Panc1 (cell line): ENCODE results near the gene CALCR. TPM values are rescaled to one million over a fixed set of nuclear protein-coding genes. Genes with fewer than 3 reads are reported as not detected.

ENCODE experiments used
- ATAC-seq: fragments of 200-7000 bp; cut with Tn5 transposase; 2 replicates; pipeline ENCODE4 v1.9.1; 2020; ENCODE audit warnings: mild to moderate bottlenecking, moderate library complexity
- BruUV-seq: library from RNA; stranded (reverse); fragments of 400-500 nt; replicated peaks from 2 replicates; lab custom pipeline; 2021; lab: Mats Ljungman, UMichigan
- CTCF ChIA-PET: fragments of 300-600 bp; sonication (Branson Sonifier 250); formaldehyde crosslinking; loops from one replicate; lab custom pipeline; 2022; ENCODE audit warnings: antibody characterized with exemption; lab: Charles Lee
- POLR2A ChIA-PET: fragments of 300-600 bp; sonication (Branson Sonifier 250); formaldehyde crosslinking; loops from one replicate; lab custom pipeline; 2022; ENCODE audit warnings: antibody characterized with exemption; lab: Charles Lee
- DNase-seq: peaks from one replicate; pipeline ENCODE4 v3.0.0-alpha.2; 2010; ENCODE audit warnings: low read depth, low spot score
- H3K27ac ChIP-seq: 2 replicates; pipeline ENCODE4 v1.5.1; 2011; ENCODE audit warnings: mild to moderate bottlenecking, low read length, inconsistent platforms
- H3K27me3 ChIP-seq: fragments of 200-500 bp; sonication (Bioruptor generic); 2 replicates; pipeline ENCODE4 v1.6.0; 2014; ENCODE audit warnings: low read length, inconsistent platforms; ENCODE audit not compliant: control insufficient read depth, insufficient read depth
- H3K36me3 ChIP-seq: fragments of 200-500 bp; sonication (Bioruptor generic); 2 replicates; pipeline ENCODE4 v1.5.1; 2014; ENCODE audit warnings: inconsistent platforms, mild to moderate bottlenecking, low read length, moderate library complexity; ENCODE audit not compliant: control insufficient read depth, insufficient read depth
- H3K4me1 ChIP-seq: 2 replicates; pipeline ENCODE4 v1.5.1; 2011; ENCODE audit warnings: inconsistent platforms, mild to moderate bottlenecking, low read length, moderate library complexity; ENCODE audit not compliant: control insufficient read depth, insufficient read depth
- H3K4me3 ChIP-seq, 2 experiments: 2 replicates each; pipeline ENCODE4 v1.5.1; 2011 to 2012; ENCODE audit warnings: low read depth in 2 of 2, low read length in 2 of 2, mild to moderate bottlenecking in 2 of 2, inconsistent platforms in 1 of 2, moderate library complexity in 1 of 2
- H3K9me3 ChIP-seq: fragments of 200-500 bp; sonication (Bioruptor generic); 2 replicates; pipeline ENCODE4 v1.5.1; 2014; ENCODE audit warnings: low read depth, mild to moderate bottlenecking, inconsistent platforms, low read length, moderate library complexity; ENCODE audit not compliant: control insufficient read depth, insufficient read depth
- CTCF ChIP-seq: fragments of 450-650 bp; IDR thresholded peaks from 2 replicates; pipeline ENCODE4 v1.5.1; 2017; ENCODE audit warnings: mild to moderate bottlenecking
- POLR2AphosphoS5 ChIP-seq: IDR thresholded peaks from 2 replicates; pipeline ENCODE4 v1.6.1; 2012; ENCODE audit warnings: mild to moderate bottlenecking, low read depth, low read length, moderate library complexity
- REST ChIP-seq, 2 experiments: IDR thresholded peaks; 2 replicates each; pipeline ENCODE4 v1.6.1; 2011 to 2012; ENCODE audit warnings: low read depth in 2 of 2, control low read depth in 1 of 2, low read length in 1 of 2, mild to moderate bottlenecking in 1 of 2, moderate library complexity in 1 of 2; ENCODE audit not compliant: insufficient read depth in 1 of 2
- SIN3A ChIP-seq: IDR thresholded peaks from 2 replicates; pipeline ENCODE4 v1.6.1; 2012; ENCODE audit warnings: low read depth, mild to moderate bottlenecking, low read length, moderate library complexity, borderline replicate concordance; ENCODE audit not compliant: insufficient read depth
- TCF7L2 ChIP-seq: IDR thresholded peaks from 2 replicates; pipeline ENCODE4 v1.6.1; 2011; ENCODE audit warnings: mild to moderate bottlenecking, low read depth, low read length, inconsistent platforms
- in situ Hi-C: cut with HindIII; loops from 2 replicates; pipeline ENCODE4 v1.10.0; 2016; ENCODE audit warnings: low sequenced_read_pairs, low pct_unique_long_range_greater_than_20kb
- intact Hi-C: fragments of 100-400 bp; cut with micrococcal nuclease; formaldehyde crosslinking; loops from one replicate; pipeline ENCODE4 v1.10.0; 2022; ENCODE audit not compliant: unreplicated experiment
- total RNA-seq: library from RNA; stranded (reverse); gene quantifications from one replicate; pipeline ENCODE4 v1.2.1, GENCODE V29; 2021; ENCODE audit not compliant: unreplicated experiment

The CALCR gene
- total RNA-seq, 1 experiment from 2014 or later, result 0.10 TPM

- BruUV-seq, result no TSS peak
- no peaks in the 10 kb centered on the region for H3K9me3 ChIP-seq
- ChIA-PET CTCF (no interaction called here), POLR2A (no interaction called here)
- DNase-seq, result no peak
- no peak for ATAC-seq
- no peak overlapping the region for H3K27ac ChIP-seq
- H3K4me1 ChIP-seq, result no peaks in the 10 kb centered on the region
- intact Hi-C loops, result no loop called here
- H3K36me3 ChIP-seq, result no peaks in the 10 kb centered on the region
- peaks cover 5% of the 10 kb centered on the region; the same call in 1 of the 2 replicates for H3K27me3 ChIP-seq
- H3K4me3 ChIP-seq, result no peak overlapping the region
- in situ Hi-C loops, result no loop called here
- TF ChIP-seq SIN3A, result no peak
- TF ChIP-seq CTCF, result no peak
- no peak for TF ChIP-seq REST (IDR thresholded peaks at IDR 0.05; ENCODE audit: insufficient read depth in 1 of 2, low read depth in 2 of 2, low read length in 1 of 2)
Measured at GRCh38 chr7:93392984-93393383, 181.5 kb downstream of the CALCR start.

- intact Hi-C loops, result no loop called here
- DNase-seq, result no peak
- BruUV-seq, result no TSS peak
- no peak overlapping the region for H3K27ac ChIP-seq
- no peak overlapping the region for H3K4me3 ChIP-seq
- H3K9me3 ChIP-seq, result no peaks in the 10 kb centered on the region
- no peaks in the 10 kb centered on the region for H3K4me1 ChIP-seq
- POLR2A ChIA-PET, result no interaction called here
- H3K36me3 ChIP-seq, result no peaks in the 10 kb centered on the region
- no peak for ATAC-seq
- peaks cover 7% of the 10 kb centered on the region; the same call in 1 of the 2 replicates for H3K27me3 ChIP-seq
- in situ Hi-C loops, result no loop called here
- TF ChIP-seq TCF7L2, result no peak
- TF ChIP-seq SIN3A, result no peak
- TF ChIP-seq POLR2AphosphoS5, result no peak
- no peak for TF ChIP-seq REST (IDR thresholded peaks at IDR 0.05; ENCODE audit: insufficient read depth in 1 of 2, low read depth in 2 of 2, low read length in 1 of 2)
- no peak for TF ChIP-seq CTCF
- CTCF ChIA-PET, result no interaction called here
Measured at GRCh38 chr7:93390660-93391059, 183.9 kb downstream of the CALCR start.
